Fibroblast of villous mesenchyme (primary cell): ENCODE results near the gene TNFSF13. TPM values are rescaled to one million over a fixed set of nuclear protein-coding genes. Genes with fewer than 3 reads are reported as not detected.
A peak's percentile ranks its signal among the peaks of the same experiment; 100 is the strongest.

Source experiments
- DNase-seq: peaks from one replicate; pipeline ENCODE4 v3.0.0-alpha.2; 2010; ENCODE audit warnings: low read depth
- H3K4me3 ChIP-seq: 2 replicates; pipeline ENCODE4 v1.5.1; 2011; ENCODE audit warnings: low read depth, mild to moderate bottlenecking, low read length
- total RNA-seq: library from RNA; depleted of rRNA; stranded (reverse); fragments of >200 nt; gene quantifications from 2 replicates; pipeline ENCODE4 v1.2.3, GENCODE V29; 2012
- TF ChIP-seq, protein P1 (sequence below): IDR thresholded peaks from 2 replicates; pipeline ENCODE4 v1.5.1; 2012; ENCODE audit warnings: low read depth, mild to moderate bottlenecking, low read length; ENCODE audit not compliant: insufficient read depth

TNFSF13 gene
- total RNA-seq, 1 donor, result 0.43 TPM

DNA sequence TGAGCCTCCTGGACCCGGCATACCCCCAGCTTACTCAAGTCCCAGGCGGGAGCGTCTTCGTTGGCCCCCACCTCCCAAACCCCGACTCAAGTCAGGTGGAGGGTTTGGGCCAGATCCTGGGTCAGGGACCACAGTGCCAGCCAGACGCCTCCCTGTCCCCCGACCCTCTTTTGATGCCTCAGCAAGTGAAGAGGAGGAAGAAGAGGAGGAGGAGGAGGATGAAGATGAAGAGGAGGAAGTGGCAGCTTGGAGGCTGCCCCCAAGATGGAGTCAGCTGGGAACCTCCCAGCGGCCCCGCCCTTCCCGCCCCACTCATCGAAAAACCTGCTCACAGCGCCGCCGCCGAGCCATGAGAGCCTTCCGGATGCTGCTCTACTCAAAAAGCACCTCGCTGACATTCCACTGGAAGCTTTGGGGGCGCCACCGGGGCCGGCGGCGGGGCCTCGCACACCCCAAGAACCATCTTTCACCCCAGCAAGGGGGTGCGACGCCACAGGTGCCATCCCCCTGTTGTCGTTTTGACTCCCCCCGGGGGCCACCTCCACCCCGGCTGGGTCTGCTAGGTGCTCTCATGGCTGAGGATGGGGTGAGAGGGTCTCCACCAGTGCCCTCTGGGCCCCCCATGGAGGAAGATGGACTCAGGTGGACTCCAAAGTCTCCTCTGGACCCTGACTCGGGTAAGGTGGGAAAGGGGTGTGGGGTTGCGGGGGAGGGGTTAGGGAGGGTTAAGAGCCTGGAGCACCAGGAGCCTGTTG is 4.7 kb downstream of the TNFSF13 start:
- peak overlapping the region; percentile 84 for H3K4me3 ChIP-seq
- TF ChIP-seq, protein P1, sequence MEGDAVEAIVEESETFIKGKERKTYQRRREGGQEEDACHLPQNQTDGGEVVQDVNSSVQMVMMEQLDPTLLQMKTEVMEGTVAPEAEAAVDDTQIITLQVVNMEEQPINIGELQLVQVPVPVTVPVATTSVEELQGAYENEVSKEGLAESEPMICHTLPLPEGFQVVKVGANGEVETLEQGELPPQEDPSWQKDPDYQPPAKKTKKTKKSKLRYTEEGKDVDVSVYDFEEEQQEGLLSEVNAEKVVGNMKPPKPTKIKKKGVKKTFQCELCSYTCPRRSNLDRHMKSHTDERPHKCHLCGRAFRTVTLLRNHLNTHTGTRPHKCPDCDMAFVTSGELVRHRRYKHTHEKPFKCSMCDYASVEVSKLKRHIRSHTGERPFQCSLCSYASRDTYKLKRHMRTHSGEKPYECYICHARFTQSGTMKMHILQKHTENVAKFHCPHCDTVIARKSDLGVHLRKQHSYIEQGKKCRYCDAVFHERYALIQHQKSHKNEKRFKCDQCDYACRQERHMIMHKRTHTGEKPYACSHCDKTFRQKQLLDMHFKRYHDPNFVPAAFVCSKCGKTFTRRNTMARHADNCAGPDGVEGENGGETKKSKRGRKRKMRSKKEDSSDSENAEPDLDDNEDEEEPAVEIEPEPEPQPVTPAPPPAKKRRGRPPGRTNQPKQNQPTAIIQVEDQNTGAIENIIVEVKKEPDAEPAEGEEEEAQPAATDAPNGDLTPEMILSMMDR, result no peak
- no peak for DNase-seq

DNA sequence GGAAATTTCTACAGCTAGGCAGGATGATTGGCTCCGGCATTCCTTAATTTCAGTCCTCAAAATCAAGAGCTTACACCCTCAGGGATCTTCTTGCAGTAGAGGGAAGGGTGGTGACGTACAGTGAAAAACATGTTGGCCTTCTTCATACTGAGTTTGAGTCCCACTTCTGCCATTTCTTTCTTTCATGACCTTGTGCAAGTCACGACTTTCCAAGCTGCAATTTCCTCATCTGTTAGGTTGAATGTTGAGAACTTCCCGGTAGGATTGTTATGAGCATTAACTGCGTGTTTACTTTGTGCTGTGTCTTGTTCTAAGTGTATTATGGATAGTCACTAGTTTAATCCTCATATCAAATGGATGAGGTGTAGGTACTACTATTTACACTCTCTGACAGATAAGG is 11.0 kb downstream of the TNFSF13 start:
- DNase-seq, result no peak
- H3K4me3 ChIP-seq, result no peak overlapping the region
- TF ChIP-seq, protein P1, result no peak

DNA sequence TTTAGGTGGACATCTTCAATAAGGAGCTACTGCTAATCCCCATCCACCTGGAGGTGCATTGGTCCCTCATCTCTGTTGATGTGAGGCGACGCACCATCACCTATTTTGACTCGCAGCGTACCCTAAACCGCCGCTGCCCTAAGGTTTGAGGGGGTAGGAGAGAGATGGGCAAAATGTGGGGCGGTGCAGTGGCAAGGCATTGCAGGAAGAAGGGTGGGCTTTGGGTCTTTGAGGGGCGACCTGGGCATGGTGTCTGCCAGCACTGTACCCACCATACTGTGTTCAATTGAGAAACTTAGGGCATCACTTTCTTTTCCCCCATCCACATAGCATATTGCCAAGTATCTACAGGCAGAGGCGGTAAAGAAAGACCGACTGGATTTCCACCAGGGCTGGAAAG is 11.8 kb downstream of the TNFSF13 start:
- H3K4me3 ChIP-seq, result no peak overlapping the region
- DNase-seq, result no peak
- TF ChIP-seq, protein P1, result no peak

DNA sequence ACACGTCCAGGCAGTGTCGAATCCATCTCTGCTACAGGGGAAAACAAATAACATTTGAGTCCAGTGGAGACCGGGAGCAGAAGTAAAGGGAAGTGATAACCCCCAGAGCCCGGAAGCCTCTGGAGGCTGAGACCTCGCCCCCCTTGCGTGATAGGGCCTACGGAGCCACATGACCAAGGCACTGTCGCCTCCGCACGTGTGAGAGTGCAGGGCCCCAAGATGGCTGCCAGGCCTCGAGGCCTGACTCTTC is 13.7 kb downstream of the TNFSF13 start:
- TF ChIP-seq, protein P1, result no peak
- DNase-seq, result no peak

DNA sequence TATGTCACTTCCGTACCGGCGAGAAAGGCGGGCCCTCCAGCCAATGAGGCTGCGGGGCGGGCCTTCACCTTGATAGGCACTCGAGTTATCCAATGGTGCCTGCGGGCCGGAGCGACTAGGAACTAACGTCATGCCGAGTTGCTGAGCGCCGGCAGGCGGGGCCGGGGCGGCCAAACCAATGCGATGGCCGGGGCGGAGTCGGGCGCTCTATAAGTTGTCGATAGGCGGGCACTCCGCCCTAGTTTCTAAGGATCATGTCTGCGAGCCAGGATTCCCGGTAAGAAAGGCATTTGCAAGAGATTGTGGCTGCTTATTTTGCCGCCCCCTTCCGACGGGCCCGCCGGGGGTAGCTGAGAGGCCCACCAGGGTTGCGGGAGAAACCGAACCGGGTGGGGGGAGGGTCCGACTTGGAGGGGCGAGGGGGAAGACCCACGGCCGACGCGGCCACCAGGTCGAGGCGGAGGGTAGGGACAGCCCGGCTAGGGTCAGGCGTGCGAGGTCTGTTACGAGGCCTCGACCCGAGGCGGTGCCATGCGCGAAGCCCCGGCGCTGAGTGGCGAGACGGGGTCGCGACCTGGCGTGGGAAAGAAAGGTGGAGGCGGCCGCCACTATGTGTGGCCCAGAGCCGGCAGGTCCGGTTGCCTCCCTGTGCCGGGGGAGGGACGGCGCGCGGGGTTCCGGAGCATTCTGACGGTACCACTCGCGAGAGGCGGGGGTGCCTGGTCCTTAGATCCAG is 14.2 kb downstream of the TNFSF13 start:
- peak overlapping the region; percentile 95 for H3K4me3 ChIP-seq
- peak; percentile 100 for DNase-seq
- TF ChIP-seq, protein P1, result no peak

More for the DNA sequence above, 13.7 kb downstream of the TNFSF13 start:
- peak overlapping the region; percentile 66 for H3K4me3 ChIP-seq

DNA sequence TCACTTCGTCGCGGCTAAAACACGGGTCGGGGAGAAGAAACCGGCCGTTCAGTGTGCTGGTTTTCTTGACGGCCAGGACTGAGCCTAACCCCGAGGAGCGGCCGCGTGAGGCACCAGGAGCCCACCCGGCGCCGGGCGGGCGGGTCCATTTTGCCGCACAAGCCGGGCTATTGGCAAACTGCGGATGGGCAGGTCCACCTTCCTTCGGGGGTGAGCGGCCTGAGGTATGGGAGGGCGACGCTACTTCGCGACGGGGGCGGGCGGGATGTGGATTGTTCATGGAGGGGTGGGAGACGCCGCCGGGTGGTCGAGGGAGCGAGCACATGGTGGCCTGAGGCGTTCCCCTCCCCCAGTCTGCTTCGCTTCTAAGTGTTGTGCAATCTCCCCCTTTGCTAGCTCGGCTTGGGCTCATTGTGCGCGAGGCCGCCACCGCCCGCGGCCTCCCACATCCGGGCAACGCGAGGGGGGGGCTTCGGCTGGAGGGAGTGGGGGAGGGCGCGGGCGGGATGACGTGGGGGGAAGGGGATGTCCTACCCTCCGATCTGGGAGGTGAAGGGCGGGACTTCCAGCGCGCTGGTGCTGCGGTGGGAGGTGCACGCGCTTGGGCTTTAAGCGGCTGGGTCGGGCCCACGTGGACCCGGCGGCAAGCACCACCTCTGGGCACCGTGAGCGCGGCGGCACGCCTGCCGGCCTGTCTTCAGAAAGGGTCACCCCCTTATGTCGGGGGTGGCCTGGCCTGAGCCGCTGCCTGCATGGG is 15.0 kb downstream of the TNFSF13 start:
- DNase-seq, result peak; percentile 96
- TF ChIP-seq, protein P1, result no peak
- H3K4me3 ChIP-seq, result peak overlapping the region; percentile 95
